Astrocyte of the cerebellum (primary cell): Measurements from ENCODE around the gene JMJD8.

Experiments used
- DNase-seq: peaks from one replicate; pipeline ENCODE4 v3.0.0-alpha.2; 2011; ENCODE audit warnings: low read depth
- H3K4me3 ChIP-seq: 2 replicates; pipeline ENCODE4 v1.5.1; 2011; ENCODE audit warnings: mild to moderate bottlenecking, low read depth, low read length, moderate library complexity
- in situ Hi-C: cut with HindIII; loops from 2 replicates; pipeline ENCODE4 v1.10.0; 2017; ENCODE audit warnings: low sequenced_read_pairs
- TF ChIP-seq, protein P1 (sequence below): IDR thresholded peaks from 2 replicates; pipeline ENCODE4 v1.5.1; 2012; ENCODE audit warnings: low read length, low read depth, moderate library complexity, mild to moderate bottlenecking; ENCODE audit errors: missing control alignments

Gene JMJD8

DNA sequence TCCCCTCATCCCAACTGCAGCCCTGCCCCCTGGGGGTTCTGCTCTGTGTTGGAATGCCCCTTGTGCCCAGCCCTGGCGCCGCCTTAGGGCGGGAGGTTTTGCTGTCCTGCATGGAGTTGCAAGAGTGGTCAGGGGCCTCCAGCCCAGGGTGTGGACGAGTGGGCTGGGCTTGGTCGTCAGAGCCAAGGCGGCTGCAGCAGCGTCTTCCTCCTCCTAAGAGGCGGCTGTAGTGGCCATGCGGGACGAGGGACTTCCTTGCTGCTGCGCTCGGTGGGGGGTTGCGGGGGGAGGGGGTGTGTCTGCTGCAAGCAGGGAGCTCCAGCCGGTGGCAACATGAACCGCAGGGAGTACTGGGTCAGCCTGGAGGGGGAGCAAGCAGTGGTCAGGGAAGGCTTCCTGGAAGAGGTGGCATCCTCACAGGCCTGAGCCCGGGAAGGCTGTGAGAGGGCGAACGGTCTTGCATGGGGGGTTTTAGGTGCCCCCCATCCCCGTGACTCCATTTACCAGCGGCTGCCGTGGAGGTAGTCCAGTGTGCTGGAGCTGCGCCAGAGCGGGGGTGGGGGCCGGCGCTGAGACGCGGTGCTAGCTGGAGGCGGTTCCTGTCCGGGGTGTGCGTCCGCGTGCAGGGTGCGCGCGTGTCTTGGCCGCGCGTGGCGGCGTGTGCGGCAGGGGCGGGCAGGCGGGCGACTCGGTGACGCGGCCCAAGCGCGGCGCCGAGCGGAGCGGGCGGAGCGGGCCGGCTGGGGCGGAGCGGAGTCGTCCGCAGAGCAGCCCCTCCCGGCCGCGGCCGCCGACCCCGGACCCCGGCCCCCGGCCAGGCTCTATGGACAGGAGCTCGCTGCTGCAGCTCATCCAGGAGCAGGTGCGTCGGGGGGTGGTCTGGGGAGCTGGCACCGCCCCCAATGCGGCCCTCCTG, 8.9 kb downstream of the JMJD8 start, which contains the start of gene RHBDL1:
RHBDL1 (plus strand) TSS at position 704 of the 916 bp plus-strand sequence; CDS start at position 824, 120 bp downstream.
- peak within 1 kb of the TSS; percentile 31 for H3K4me3 ChIP-seq
- in situ Hi-C loops = no loop called here
- TF ChIP-seq, protein P1, sequence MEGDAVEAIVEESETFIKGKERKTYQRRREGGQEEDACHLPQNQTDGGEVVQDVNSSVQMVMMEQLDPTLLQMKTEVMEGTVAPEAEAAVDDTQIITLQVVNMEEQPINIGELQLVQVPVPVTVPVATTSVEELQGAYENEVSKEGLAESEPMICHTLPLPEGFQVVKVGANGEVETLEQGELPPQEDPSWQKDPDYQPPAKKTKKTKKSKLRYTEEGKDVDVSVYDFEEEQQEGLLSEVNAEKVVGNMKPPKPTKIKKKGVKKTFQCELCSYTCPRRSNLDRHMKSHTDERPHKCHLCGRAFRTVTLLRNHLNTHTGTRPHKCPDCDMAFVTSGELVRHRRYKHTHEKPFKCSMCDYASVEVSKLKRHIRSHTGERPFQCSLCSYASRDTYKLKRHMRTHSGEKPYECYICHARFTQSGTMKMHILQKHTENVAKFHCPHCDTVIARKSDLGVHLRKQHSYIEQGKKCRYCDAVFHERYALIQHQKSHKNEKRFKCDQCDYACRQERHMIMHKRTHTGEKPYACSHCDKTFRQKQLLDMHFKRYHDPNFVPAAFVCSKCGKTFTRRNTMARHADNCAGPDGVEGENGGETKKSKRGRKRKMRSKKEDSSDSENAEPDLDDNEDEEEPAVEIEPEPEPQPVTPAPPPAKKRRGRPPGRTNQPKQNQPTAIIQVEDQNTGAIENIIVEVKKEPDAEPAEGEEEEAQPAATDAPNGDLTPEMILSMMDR = no peak
- DNase-seq = no peak

DNA sequence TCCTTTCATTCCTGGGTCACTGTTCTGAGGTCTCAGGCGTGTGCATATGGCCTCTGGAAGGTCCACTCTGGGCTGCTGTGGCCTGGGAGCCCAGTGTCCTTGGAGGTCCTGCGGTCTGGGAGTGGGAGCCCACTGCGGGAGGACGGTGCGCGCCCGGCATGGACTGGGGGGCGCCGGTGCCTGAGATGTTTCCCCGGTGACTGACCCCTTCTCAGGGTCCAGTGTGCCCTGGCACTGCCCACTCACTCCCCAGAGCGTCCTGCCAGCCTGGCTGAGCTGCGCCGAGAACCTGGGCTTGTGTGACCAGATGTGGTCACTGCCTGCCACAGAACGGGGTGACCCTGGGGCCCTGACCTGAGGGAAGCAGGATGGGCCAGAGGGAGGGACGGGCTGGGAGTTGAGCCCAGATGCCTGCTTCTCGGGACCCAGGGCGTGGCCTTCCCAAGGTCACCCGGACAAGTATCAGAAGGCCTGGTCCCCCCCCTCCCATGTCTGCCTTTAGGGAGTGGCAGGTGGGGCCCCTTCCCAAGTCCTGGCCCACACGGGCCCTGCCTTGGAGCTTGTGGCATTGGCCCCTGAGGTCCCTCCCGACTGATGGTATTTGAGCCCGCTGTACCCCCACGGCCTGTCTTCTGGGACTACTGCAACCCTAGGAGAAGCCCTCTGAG, 9.8 kb downstream of the JMJD8 start:
- TF ChIP-seq, protein P1 = no peak
- H3K4me3 ChIP-seq = no peak overlapping the region
- in situ Hi-C loops = no loop called here
- DNase-seq = no peak

DNA sequence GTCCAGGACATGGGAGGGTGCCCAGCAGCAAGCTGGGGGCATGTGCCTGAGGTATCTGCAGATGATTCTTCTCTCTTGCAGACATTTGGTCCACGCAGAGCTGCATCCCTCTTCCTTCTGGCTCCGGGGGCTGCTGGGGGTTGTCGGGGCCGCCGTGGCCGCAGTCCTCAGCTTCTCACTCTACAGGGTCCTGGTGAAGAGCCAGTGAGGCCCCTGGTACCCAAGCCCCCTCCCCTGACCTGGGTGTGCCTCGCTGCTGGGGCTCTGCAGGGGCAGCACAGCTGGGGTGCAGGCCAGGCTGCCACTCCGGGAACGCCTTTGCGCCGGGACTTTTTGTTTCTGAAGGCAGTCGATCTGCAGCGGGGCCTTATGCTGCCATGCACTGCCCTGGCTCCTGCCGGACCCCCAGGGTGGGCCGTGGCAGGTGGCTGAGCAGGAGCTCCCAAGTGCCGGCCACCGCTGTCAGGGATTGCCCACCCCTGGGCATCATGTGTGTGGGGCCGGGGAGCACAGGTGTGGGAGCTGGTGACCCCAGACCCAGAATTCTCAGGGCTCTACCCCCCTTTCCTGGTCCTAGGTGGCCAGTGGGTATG, 10.6 kb downstream of the JMJD8 start:
- TF ChIP-seq, protein P1 = no peak
- in situ Hi-C loops = no loop called here
- H3K4me3 ChIP-seq = no peak overlapping the region
- no peak for DNase-seq

DNA sequence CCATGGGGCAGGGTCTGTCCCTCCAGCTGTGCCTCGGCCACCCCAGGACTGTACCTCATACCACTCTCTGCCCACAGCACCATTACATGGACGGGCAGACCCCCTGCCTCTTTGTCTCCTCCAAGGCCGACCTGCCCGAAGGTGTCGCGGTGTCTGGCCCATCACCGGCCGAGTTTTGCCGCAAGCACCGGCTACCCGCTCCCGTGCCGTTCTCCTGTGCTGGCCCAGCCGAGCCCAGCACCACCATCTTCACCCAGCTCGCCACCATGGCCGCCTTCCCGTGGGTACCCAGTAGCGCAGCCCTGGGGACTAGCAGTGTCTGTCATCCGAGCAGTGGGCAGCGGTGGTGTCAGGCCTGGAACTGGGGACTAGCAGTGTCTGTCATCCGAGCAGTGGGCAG, 11.3 kb downstream of the JMJD8 start:
- in situ Hi-C loops = no loop called here
- H3K4me3 ChIP-seq = no peak overlapping the region
- TF ChIP-seq, protein P1 = no peak
- no peak for DNase-seq

DNA sequence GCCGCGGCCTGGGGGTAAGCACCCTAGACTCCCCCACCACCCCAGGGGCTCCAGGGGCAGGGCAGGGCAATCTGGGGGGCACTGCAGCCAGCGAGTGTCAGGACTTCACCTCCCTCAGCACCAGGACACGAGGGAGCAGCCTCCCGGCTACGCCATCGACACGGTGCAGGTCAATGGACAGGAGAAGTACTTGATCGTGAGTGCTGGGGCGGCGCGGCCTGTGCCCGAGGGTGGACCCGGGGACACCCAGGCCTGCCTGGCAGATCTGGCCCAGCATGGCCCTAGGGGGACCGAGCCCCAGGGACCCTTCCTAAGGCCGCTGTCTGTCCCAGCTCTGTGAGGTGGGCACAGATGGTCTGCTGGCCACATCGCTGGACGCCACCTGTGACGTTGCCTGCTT, 11.8 kb downstream of the JMJD8 start:
- TF ChIP-seq, protein P1 = no peak
- no peak overlapping the region for H3K4me3 ChIP-seq
- no peak for DNase-seq
- in situ Hi-C loops = no loop called here

DNA sequence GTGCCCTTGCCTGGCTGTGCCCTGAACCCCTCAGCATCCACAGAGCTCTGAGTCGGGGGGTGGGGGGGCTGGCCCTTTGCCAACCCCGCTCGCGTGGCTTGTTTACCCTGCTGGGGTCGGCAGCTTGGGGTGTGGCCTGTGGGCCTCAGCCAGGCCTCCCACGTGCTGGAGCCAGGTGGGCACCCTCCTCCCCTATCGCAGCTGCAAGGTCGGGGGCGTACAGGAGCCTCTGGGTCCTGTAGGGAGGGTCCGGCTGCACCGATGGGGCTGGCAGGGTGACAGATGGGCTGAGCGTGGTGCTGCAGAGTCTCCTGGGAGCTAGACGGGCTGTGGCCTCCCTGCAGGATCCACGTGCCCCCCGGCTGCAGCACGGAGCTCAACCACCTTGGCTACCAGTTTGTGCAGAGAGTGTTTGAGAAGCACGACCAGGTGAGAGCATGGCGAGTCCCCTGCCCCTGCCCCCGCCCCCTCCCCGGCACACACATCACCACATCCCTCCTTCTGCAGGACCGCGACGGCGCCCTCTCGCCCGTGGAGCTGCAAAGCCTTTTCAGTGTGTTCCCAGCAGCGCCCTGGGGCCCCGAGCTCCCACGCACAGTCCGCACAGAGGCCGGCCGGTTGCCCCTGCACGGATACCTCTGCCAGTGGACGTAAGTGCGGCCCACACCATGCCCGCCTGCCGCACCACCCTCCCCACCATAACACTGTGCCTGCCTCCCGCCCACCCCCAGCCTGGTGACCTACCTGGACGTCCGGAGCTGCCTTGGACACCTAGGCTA, 12.6 kb downstream of the JMJD8 start:
- in situ Hi-C loops = no loop called here
- TF ChIP-seq, protein P1 = no peak
- no peak overlapping the region for H3K4me3 ChIP-seq
- no peak for DNase-seq
